Fibroblast of gingiva (primary cell): ENCODE data around the gene ATP1B2.

Source experiments
- DNase-seq: peaks from one replicate; pipeline ENCODE4 v3.0.0-alpha.2; 2011; ENCODE audit warnings: low read depth

Gene ATP1B2

GRCh38 chr17:7685533-7686221 lies 35.0 kb downstream of the ATP1B2 start:
- DNase-seq: peak; percentile 95

GRCh38 chr17:7686222-7687071 lies 35.7 kb downstream of the ATP1B2 start:
- no peak for DNase-seq

GRCh38 chr17:7687072-7687907 lies 36.6 kb downstream of the ATP1B2 start, which contains the start of gene TP53:
Gene TP53 (minus strand): TSS chr17:7687490. CDS start chr17:7676594, 10,896 bp downstream.
- peak; percentile 91 for DNase-seq

GRCh38 chr17:7687908-7688807 lies 37.4 kb downstream of the ATP1B2 start, which contains the start of gene WRAP53:
Gene WRAP53 (plus strand): TSS chr17:7688477. CDS start chr17:7688649, 172 bp downstream.
- DNase-seq: peak; percentile 99

GRCh38 chr17:7688808-7689316 lies 38.1 kb downstream of the ATP1B2 start:
- DNase-seq: no peak

- DNase-seq: no peak
Observed at GRCh38 chr17:7695586-7695985, 44.9 kb downstream of the ATP1B2 start.

GRCh38 chr17:7697828-7698588 lies 47.3 kb downstream of the ATP1B2 start:
- no peak for DNase-seq

GRCh38 chr17:7700510-7700909 lies 49.8 kb downstream of the ATP1B2 start:
- DNase-seq: no peak

GRCh38 chr17:7701681-7702080 lies 51.0 kb downstream of the ATP1B2 start:
- DNase-seq: no peak

GRCh38 chr17:7702776-7703175 lies 52.0 kb downstream of the ATP1B2 start:
- DNase-seq: no peak

GRCh38 chr17:7703584-7704479 lies 53.1 kb downstream of the ATP1B2 start:
- peak; percentile 43 for DNase-seq

- DNase-seq: peak; percentile 24
Observed at GRCh38 chr17:7704601-7705268, 54.0 kb downstream of the ATP1B2 start, which contains the start of gene EFNB3. Gene EFNB3 (plus strand): TSS chr17:7705202. CDS start chr17:7705599, 397 bp downstream.

- no peak for DNase-seq
Observed at GRCh38 chr17:7705269-7706255, 54.8 kb downstream of the ATP1B2 start.

GRCh38 chr17:7706631-7707354 lies 56.1 kb downstream of the ATP1B2 start:
- DNase-seq: no peak
